ENCODE measurements around the gene ZNF324B.

Gene ZNF324B

GRCh38 chr19:58428617-58429016 is 22.8 kb upstream of the ZNF324B start:
- Histone ChIP-seq H3K27me3 (replicated peaks; ENCODE audit: insufficient read depth, low read length) (no peaks in the 10 kb centered on the region), H3K9me2 (replicated peaks; ENCODE audit: insufficient read depth, low read length) (no peaks in the 10 kb centered on the region), H3K9me3 (replicated peaks; ENCODE audit: insufficient read depth, low read length) (no peaks in the 10 kb centered on the region), H3K36me3 (replicated peaks; ENCODE audit: insufficient read depth, low read length) (no peaks in the 10 kb centered on the region), H3K79me2 (ENCODE audit: low read length) (no peaks in the 10 kb centered on the region), H3K9ac (ENCODE audit: low read length) (no peak overlapping the region), H3F3A (ENCODE audit: insufficient read depth, low read length) (no peaks in the 10 kb centered on the region), H3K4me1 (ENCODE audit: low read length) (no peaks in the 10 kb centered on the region), H3K27ac (ENCODE audit: low read length) (no peak overlapping the region), H2AFZ (ENCODE audit: low read length) (no peak overlapping the region), H4K20me1 (ENCODE audit: insufficient read depth, low read length) (no peaks in the 10 kb centered on the region), H3K4me2 (ENCODE audit: low read depth, low read length) (no peak overlapping the region), H3K4me3 (ENCODE audit: low read length) (no peak overlapping the region)
- DNase-seq, result no peak
- TF ChIP-seq EZH2 (optimal IDR thresholded peaks at IDR 0.05; ENCODE audit: low read depth, low read length) (no peak), EZH2phosphoT487 (IDR thresholded peaks at IDR 0.05; ENCODE audit: low read length) (no peak)

- Histone ChIP-seq H3K4me2 (ENCODE audit: low read depth, low read length) (no peak overlapping the region), H3K36me3 (replicated peaks; ENCODE audit: insufficient read depth, low read length) (no peaks in the 10 kb centered on the region), H4K20me1 (ENCODE audit: insufficient read depth, low read length) (no peaks in the 10 kb centered on the region), H3K4me3 (ENCODE audit: low read length) (no peak overlapping the region), H3K9me2 (replicated peaks; ENCODE audit: insufficient read depth, low read length) (no peaks in the 10 kb centered on the region), H3F3A (ENCODE audit: insufficient read depth, low read length) (no peaks in the 10 kb centered on the region), H3K9me3 (replicated peaks; ENCODE audit: insufficient read depth, low read length) (no peaks in the 10 kb centered on the region), H3K9ac (ENCODE audit: low read length) (no peak overlapping the region), H3K4me1 (ENCODE audit: low read length) (no peaks in the 10 kb centered on the region), H3K27ac (ENCODE audit: low read length) (no peak overlapping the region), H3K79me2 (ENCODE audit: low read length) (no peaks in the 10 kb centered on the region), H3K27me3 (replicated peaks; ENCODE audit: insufficient read depth, low read length) (no peaks in the 10 kb centered on the region), H2AFZ (ENCODE audit: low read length) (no peak overlapping the region)
- TF ChIP-seq EZH2phosphoT487 (IDR thresholded peaks at IDR 0.05; ENCODE audit: low read length) (no peak), EZH2 (optimal IDR thresholded peaks at IDR 0.05; ENCODE audit: low read depth, low read length) (no peak)
- DNase-seq, result no peak
Measured at GRCh38 chr19:58429745-58430144, 21.7 kb upstream of the ZNF324B start.

GRCh38 chr19:58434217-58434616 is 17.2 kb upstream of the ZNF324B start:
- Histone ChIP-seq H4K20me1 (ENCODE audit: insufficient read depth, low read length) (no peaks in the 10 kb centered on the region), H3K27me3 (replicated peaks; ENCODE audit: insufficient read depth, low read length) (no peaks in the 10 kb centered on the region), H3K9me2 (replicated peaks; ENCODE audit: insufficient read depth, low read length) (no peaks in the 10 kb centered on the region), H3K9me3 (replicated peaks; ENCODE audit: insufficient read depth, low read length) (no peaks in the 10 kb centered on the region), H3K4me1 (ENCODE audit: low read length) (no peaks in the 10 kb centered on the region), H3K79me2 (ENCODE audit: low read length) (no peaks in the 10 kb centered on the region), H2AFZ (ENCODE audit: low read length) (no peak overlapping the region), H3F3A (ENCODE audit: insufficient read depth, low read length) (no peaks in the 10 kb centered on the region), H3K36me3 (replicated peaks; ENCODE audit: insufficient read depth, low read length) (no peaks in the 10 kb centered on the region), H3K4me2 (ENCODE audit: low read depth, low read length) (no peak overlapping the region), H3K27ac (ENCODE audit: low read length) (no peak overlapping the region), H3K4me3 (ENCODE audit: low read length) (no peak overlapping the region), H3K9ac (ENCODE audit: low read length) (no peak overlapping the region)
- no peak for DNase-seq
- TF ChIP-seq EZH2phosphoT487 (IDR thresholded peaks at IDR 0.05; ENCODE audit: low read length) (no peak), CTCF (IDR thresholded peaks at IDR 0.05; ENCODE audit: low read length) (no peak), EZH2 (optimal IDR thresholded peaks at IDR 0.05; ENCODE audit: low read depth, low read length) (no peak)

- Histone ChIP-seq H2AFZ (ENCODE audit: low read length) (no peak within 1 kb of the TSS), H3K4me1 (ENCODE audit: low read length) (no peaks in the 10 kb centered on the region), H3K4me3 (ENCODE audit: low read length) (no peak within 1 kb of the TSS), H3K4me2 (ENCODE audit: low read depth, low read length) (no peak within 1 kb of the TSS), H3K9ac (ENCODE audit: low read length) (no peak within 1 kb of the TSS), H3K36me3 (replicated peaks; ENCODE audit: insufficient read depth, low read length) (no peaks in the 10 kb centered on the region), H3K9me2 (replicated peaks; ENCODE audit: insufficient read depth, low read length) (no peaks in the 10 kb centered on the region), H3K27ac (ENCODE audit: low read length) (no peak within 1 kb of the TSS), H3K9me3 (replicated peaks; ENCODE audit: insufficient read depth, low read length) (no peaks in the 10 kb centered on the region), H3K27me3 (replicated peaks; ENCODE audit: insufficient read depth, low read length) (no peaks in the 10 kb centered on the region), H3K79me2 (ENCODE audit: low read length) (no peaks in the 10 kb centered on the region), H4K20me1 (ENCODE audit: insufficient read depth, low read length) (no peaks in the 10 kb centered on the region), H3F3A (ENCODE audit: insufficient read depth, low read length) (no peaks in the 10 kb centered on the region)
- no peak for DNase-seq
- TF ChIP-seq EZH2phosphoT487 (IDR thresholded peaks at IDR 0.05; ENCODE audit: low read length) (no peak), EZH2 (optimal IDR thresholded peaks at IDR 0.05; ENCODE audit: low read depth, low read length) (no peak), CTCF (IDR thresholded peaks at IDR 0.05; ENCODE audit: low read length) (no peak)
Measured at GRCh38 chr19:58439576-58440554, 11.6 kb upstream of the ZNF324B start, which contains the start of gene ZNF132. Gene ZNF132 (minus strand): TSS chr19:58440153. CDS start chr19:58439821, 332 bp downstream.

All from MM.1S (cell line).